H1 (cell line): ENCODE measurements around the gene TAS2R30. TPM values are rescaled to one million over a fixed set of nuclear protein-coding genes. Genes with fewer than 3 reads are reported as not detected.

Source experiments
- CTCF ChIA-PET: fragments of 300-600 bp; sonication (Branson Sonifier 250); formaldehyde crosslinking; loops from one replicate; lab custom pipeline; 2021; ENCODE audit not compliant: partially characterized antibody; lab: Charles Lee
- POLR2A ChIA-PET: fragments of 300-600 bp; sonication (Branson Sonifier 250); formaldehyde crosslinking; loops from one replicate; lab custom pipeline; 2021; ENCODE audit warnings: inconsistent platforms; ENCODE audit not compliant: partially characterized antibody; lab: Charles Lee
- DNase-seq, 2 experiments: peaks; one replicate each; pipeline versions ENCODE4 v3.0.0 to v3.0.0-alpha.2; 2010 to 2022; ENCODE audit warnings: low spot score in 2 of 2, low read depth in 1 of 2, mixed read lengths in 1 of 2
- FAIRE-seq: peaks from 2 replicates; lab custom pipeline; 2011; peaks lifted over from hg19 to GRCh38; lab: Jason Lieb, UNC
- H2AFZ ChIP-seq: 2 replicates; pipeline ENCODE4 v1.8.1; 2012; ENCODE audit warnings: low read length, inconsistent platforms
- H2AK5ac ChIP-seq: 2 replicates; pipeline ENCODE4 v1.6.1; 2013; ENCODE audit warnings: low read depth, low read length
- H2BK120ac ChIP-seq: replicated peaks from 2 replicates; pipeline ENCODE3; 2013; ENCODE audit warnings: low read depth, low read length, inconsistent platforms
- H2BK12ac ChIP-seq: 2 replicates; pipeline ENCODE4 v1.6.1; 2013; ENCODE audit warnings: low read depth, low read length
- H2BK15ac ChIP-seq: 2 replicates; pipeline ENCODE4 v1.6.1; 2013; ENCODE audit warnings: low read length
- H2BK20ac ChIP-seq: 2 replicates; pipeline ENCODE4 v1.6.1; 2013; ENCODE audit warnings: low read length
- H2BK5ac ChIP-seq: 2 replicates; pipeline ENCODE4 v1.6.1; 2013; ENCODE audit warnings: low read depth, low read length
- H3K14ac ChIP-seq: 2 replicates; pipeline ENCODE4 v1.6.1; 2013; ENCODE audit warnings: inconsistent platforms; ENCODE audit not compliant: insufficient read length
- H3K18ac ChIP-seq: 2 replicates; pipeline ENCODE4 v1.6.1; 2013; ENCODE audit warnings: low read length; ENCODE audit errors: extremely low read depth
- H3K23ac ChIP-seq: 2 replicates; pipeline ENCODE4 v1.6.1; 2013; ENCODE audit warnings: inconsistent platforms; ENCODE audit not compliant: insufficient read length
- H3K23me2 ChIP-seq: 2 replicates; pipeline ENCODE4 v1.6.1; 2013; ENCODE audit warnings: low read depth, low read length
- H3K27ac ChIP-seq: 2 replicates; pipeline ENCODE4 v1.6.1; 2011; ENCODE audit warnings: low read depth, low read length, inconsistent platforms
- H3K27me3 ChIP-seq, 4 experiments: replicated peaks in 1 of 4; 1 replicate in 1 of 4; 2 replicates in 3 of 4; pipeline versions ENCODE4 v1.6.1 to v1.8.1; 2011 to 2013; ENCODE audit warnings: low read length in 3 of 4, mild to moderate bottlenecking in 3 of 4, inconsistent platforms in 2 of 4, mixed read lengths in 2 of 4, moderate library complexity in 1 of 4; ENCODE audit not compliant: control insufficient read depth in 3 of 4, insufficient read depth in 3 of 4; ENCODE audit errors: extremely low read depth in 1 of 4
- H3K36me3 ChIP-seq, 4 experiments: 2 replicates each; pipeline versions ENCODE4 v1.6.1 to v1.8.1; 2011 to 2013; ENCODE audit warnings: mild to moderate bottlenecking in 4 of 4, low read length in 3 of 4, moderate library complexity in 2 of 4, control low read depth in 1 of 4, inconsistent platforms in 1 of 4; ENCODE audit not compliant: insufficient read depth in 4 of 4, control insufficient read depth in 2 of 4
- H3K4ac ChIP-seq: replicated peaks from 2 replicates; pipeline ENCODE3; 2013; ENCODE audit warnings: low read length, low read depth, mixed read lengths, inconsistent platforms; ENCODE audit not compliant: insufficient read length
- H3K4me1 ChIP-seq, 4 experiments: replicated peaks in 1 of 4; 1 replicate in 1 of 4; 2 replicates in 3 of 4; pipeline versions ENCODE4 v1.6.1 to v1.8.1; 2011 to 2013; ENCODE audit warnings: low read length in 3 of 4, inconsistent platforms in 2 of 4, mixed read lengths in 1 of 4; ENCODE audit not compliant: insufficient read depth in 4 of 4, control insufficient read depth in 3 of 4
- H3K4me2 ChIP-seq, 2 experiments: 2 replicates each; pipeline versions ENCODE4 v1.6.1 to v1.8.1; 2011 to 2013; ENCODE audit warnings: low read depth in 2 of 2, low read length in 2 of 2, control low read depth in 1 of 2, inconsistent platforms in 1 of 2, mild to moderate bottlenecking in 1 of 2; ENCODE audit not compliant: insufficient read depth in 1 of 2
- H3K4me3 ChIP-seq, 4 experiments: fragments of 200-600, 300-600 bp in 1 of 4; sonication (generic), shearing (Covaris generic), sonication (Bioruptor Twin) in 1 of 4; 2 replicates each; pipeline versions ENCODE4 v1.5.1 to v1.8.1; 2011 to 2016; ENCODE audit warnings: low read length in 4 of 4, low read depth in 3 of 4, control low read depth in 2 of 4, inconsistent platforms in 2 of 4, mild to moderate bottlenecking in 2 of 4, mixed read lengths in 1 of 4, moderate library complexity in 1 of 4; ENCODE audit not compliant: insufficient read depth in 2 of 4; ENCODE audit errors: extremely low read depth in 1 of 4
- H3K56ac ChIP-seq: replicated peaks from 2 replicates; pipeline ENCODE3; 2013; ENCODE audit warnings: low read depth, mild to moderate bottlenecking, mixed read lengths, low read length, inconsistent platforms; ENCODE audit not compliant: insufficient read length
- H3K79me1 ChIP-seq: 2 replicates; pipeline ENCODE4 v1.6.1; 2013; ENCODE audit warnings: low read depth, low read length, control low read depth
- H3K79me2 ChIP-seq, 2 experiments: 2 replicates each; pipeline versions ENCODE4 v1.6.1 to v1.8.1; 2012 to 2013; ENCODE audit warnings: low read length in 2 of 2, mild to moderate bottlenecking in 2 of 2, inconsistent platforms in 1 of 2; ENCODE audit not compliant: insufficient read depth in 2 of 2, control insufficient read depth in 1 of 2
- H3K9ac ChIP-seq, 4 experiments: replicated peaks in 1 of 4; 1 replicate in 1 of 4; 2 replicates in 3 of 4; pipeline versions ENCODE4 v1.6.1 to v1.8.1; 2011 to 2013; ENCODE audit warnings: low read depth in 3 of 4, low read length in 3 of 4, control low read depth in 2 of 4, mild to moderate bottlenecking in 2 of 4, moderate library complexity in 2 of 4, inconsistent platforms in 1 of 4; ENCODE audit errors: extremely low read depth in 1 of 4
- H3K9me3 ChIP-seq, 2 experiments: 2 replicates each; pipeline versions ENCODE4 v1.6.1 to v1.8.1; 2012 to 2013; ENCODE audit warnings: mild to moderate bottlenecking in 2 of 2, moderate library complexity in 2 of 2, control low read depth in 1 of 2, inconsistent platforms in 1 of 2, low read depth in 1 of 2, low read length in 1 of 2, mixed read lengths in 1 of 2; ENCODE audit not compliant: insufficient read depth in 2 of 2
- H4K20me1 ChIP-seq, 2 experiments: replicated peaks in 1 of 2; 2 replicates each; pipeline versions ENCODE3 to v1.8.1; 2011 to 2013; ENCODE audit warnings: inconsistent platforms in 2 of 2, low read length in 2 of 2, mild to moderate bottlenecking in 1 of 2; ENCODE audit not compliant: insufficient read depth in 2 of 2, control insufficient read depth in 1 of 2
- H4K5ac ChIP-seq: 2 replicates; pipeline ENCODE4 v1.6.1; 2013; ENCODE audit warnings: low read length, low read depth, mixed read lengths, inconsistent platforms; ENCODE audit not compliant: insufficient read length
- H4K8ac ChIP-seq: 2 replicates; pipeline ENCODE4 v1.8.0; 2013; ENCODE audit warnings: mild to moderate bottlenecking, moderate library complexity, low read length, inconsistent platforms; ENCODE audit not compliant: insufficient read depth; ENCODE audit errors: extremely low read depth
- H4K91ac ChIP-seq: replicated peaks from 2 replicates; pipeline ENCODE3; 2013; ENCODE audit warnings: low read length, mixed read lengths, inconsistent platforms; ENCODE audit not compliant: insufficient read length
- ASH2L ChIP-seq: fragments of 200-600, 300-600 bp; sonication (generic); IDR thresholded peaks from one replicate; pipeline ENCODE4 v1.7.1; 2017; ENCODE audit warnings: low read length
- BRCA1 ChIP-seq: IDR thresholded peaks from 2 replicates; pipeline ENCODE4 v1.6.1; 2012; ENCODE audit warnings: low read depth, low read length, improper control_type of control experiment
- HDAC6 ChIP-seq: IDR thresholded peaks from one replicate; pipeline ENCODE4 v1.7.1; 2012; ENCODE audit warnings: low read depth, mild to moderate bottlenecking, inconsistent platforms, low read length, moderate library complexity
- MAFK ChIP-seq: IDR thresholded peaks from 2 replicates; pipeline ENCODE4 v1.6.1; 2012; ENCODE audit warnings: low read depth, mild to moderate bottlenecking, improper control_type of control experiment, low read length
- PHF8 ChIP-seq: fragments of 200-600 bp; sonication (generic); conservative IDR thresholded peaks from 2 replicates; pipeline ENCODE4 v1.7.1; 2012; ENCODE audit warnings: low read depth, mild to moderate bottlenecking, inconsistent platforms, low read length, moderate library complexity
- RFX5 ChIP-seq: IDR thresholded peaks from 2 replicates; pipeline ENCODE4 v1.6.1; 2011; ENCODE audit warnings: low read depth, low read length, improper control_type of control experiment, borderline replicate concordance
- RXRA ChIP-seq: IDR thresholded peaks from 2 replicates; pipeline ENCODE4 v1.6.1; 2011; ENCODE audit warnings: low read depth, mild to moderate bottlenecking, low read length, moderate library complexity; ENCODE audit not compliant: insufficient read depth
- SIX5 ChIP-seq: IDR thresholded peaks from 2 replicates; pipeline ENCODE4 v1.6.1; 2011; ENCODE audit warnings: mild to moderate bottlenecking, low read depth, low read length
- TEAD4 ChIP-seq: IDR thresholded peaks from 2 replicates; pipeline ENCODE4 v1.6.1; 2012; ENCODE audit warnings: low read depth, low read length, inconsistent platforms, mixed read lengths
- ZNF274 ChIP-seq: IDR thresholded peaks from 2 replicates; pipeline ENCODE4 v1.7.0; 2012; ENCODE audit warnings: low read length, borderline replicate concordance; ENCODE audit errors: extremely low read depth
- WGBS, 2 experiments: shearing (Covaris generic) in 1 of 2; methylation state at CpG; one replicate each; pipeline versions ENCODE4 v1.1.6 to v1.1.7; 2013 to 2015; ENCODE audit warnings: low lambda C conversion rate in 2 of 2, mixed read lengths in 2 of 2, inconsistent platforms in 1 of 2, low coverage in 1 of 2, missing lambda C conversion rate in 1 of 2; ENCODE audit not compliant: insufficient replicate concordance in 2 of 2, insufficient coverage in 1 of 2, insufficient read length in 1 of 2; ENCODE audit errors: extremely low coverage in 1 of 2, missing lambda C conversion rate in 1 of 2; 5-methylcytosine and 5-hydroxymethylcytosine counted together
- polyA plus RNA-seq, 7 experiments: library from polyadenylated mRNA; depleted of rRNA in 3 of 7; stranded (reverse) in 5 of 7; unstranded in 2 of 7; fragments of >200 nt in 5 of 7; fragments of 200-250 nt in 2 of 7; gene quantifications; 1 replicate in 5 of 7; 2 replicates in 1 of 7; 4 replicates in 1 of 7; pipeline versions ENCODE4 v1.2.1 to v1.2.3, GENCODE V29; 2011 to 2013; ENCODE audit warnings: missing spikeins in 2 of 7, mixed read lengths in 2 of 7
- total RNA-seq: library from RNA; stranded (reverse); fragmentation: NEBNext Ultra II Directional; extraction: Animal tissue kit (Norgen Biotek cat#: 25700); gene quantifications from 2 replicates; pipeline ENCODE4 v1.2.1, GENCODE V29; 2021

Gene TAS2R30
- total and polyA plus RNA-seq, 2 of the 8 experiments (the other 6 are each of a cell fraction or from before 2014, with no cell fraction given) = 0.33 to 1.0 TPM

DNA sequence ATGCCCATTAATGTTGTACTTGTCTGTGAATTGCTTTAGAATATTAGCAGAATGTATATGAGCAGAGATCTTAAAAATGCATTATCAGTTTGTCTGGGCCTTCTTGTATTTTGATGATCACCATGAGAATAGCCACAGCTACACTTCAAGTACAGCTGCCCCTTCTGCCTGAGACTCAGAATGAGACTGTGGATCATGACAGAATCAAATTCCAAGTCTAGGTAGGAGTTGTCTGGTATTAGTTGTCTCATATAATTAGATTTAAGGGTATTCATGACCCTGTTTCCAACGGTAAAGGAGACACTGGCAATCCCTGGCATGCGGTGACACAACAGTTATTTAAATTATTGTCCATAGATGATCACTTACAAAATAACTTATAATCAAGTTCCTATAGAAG, 18.3 kb upstream of the TAS2R30 start:
- Histone ChIP-seq H3K4ac (no peak overlapping the region), H3K23me2 (no peaks in the 10 kb centered on the region), H3K23ac (no peak overlapping the region), H3K79me2 (peaks cover 0 to 63% of the 10 kb centered on the region in 2 experiments; a peak in 2 of 4 replicates), H3K4me2 (no peak overlapping the region), H3K18ac (no peak overlapping the region), H2BK12ac (no peak overlapping the region), H4K91ac (no peak overlapping the region), H3K36me3 (peaks cover 0 to 7% (median 3%) of the 10 kb centered on the region in 4 experiments; a peak in 3 of 8 replicates), H2BK15ac (no peak overlapping the region), H2BK20ac (no peak overlapping the region), H3K56ac (no peak overlapping the region), H3K14ac (no peak overlapping the region), H3K79me1 (no peaks in the 10 kb centered on the region; the same call in 1 of the 2 replicates), H2BK5ac (no peak overlapping the region), H4K8ac (no peak overlapping the region), H2BK120ac (no peak overlapping the region), H2AFZ (no peak overlapping the region), H3K27me3 (no peaks in the 10 kb centered on the region), H3K4me3 (no peak overlapping the region), H4K5ac (no peak overlapping the region), H3K9ac (no peak overlapping the region), H3K4me1 (peaks cover 0 to 2% (median 0%) of the 10 kb centered on the region in 4 experiments; a peak in 1 of 7 replicates), H4K20me1 (no peaks in the 10 kb centered on the region), H3K9me3 (no peaks in the 10 kb centered on the region), H3K27ac (no peak overlapping the region), H2AK5ac (no peak overlapping the region)
- POLR2A ChIA-PET = interaction anchor here (0.5 to 1.0 kb wide), 2 partner anchors 19 to 96 kb away, joined by 3 to 4 read pairs; no protein-coding TSS in a partner anchor
- CTCF ChIA-PET = no interaction called here
- FAIRE-seq (no peak), DNase-seq (no peak)
- 89% methylated on average over 2 of the region's 2 CpGs; no CpG with 5 or more reads in 1 of the 2 experiments for WGBS, 2 experiments
- TF ChIP-seq MAFK (no peak), ASH2L (no peak), RFX5 (no peak), SIX5 (no peak), TEAD4 (no peak), ZNF274 (no peak), RXRA (no peak), HDAC6 (no peak), BRCA1 (no peak), PHF8 (no peak)
